NCI-H2196 treated with DMSO at 0.1 percent for 48 hours (cell line): ENCODE data around the gene DIO2.

Experiments
- DNase-seq: peaks from one replicate; lab custom pipeline; 2025; ENCODE audit not compliant: unreplicated experiment; lab: John Stamatoyannopoulos, UW

DIO2 gene

DNA sequence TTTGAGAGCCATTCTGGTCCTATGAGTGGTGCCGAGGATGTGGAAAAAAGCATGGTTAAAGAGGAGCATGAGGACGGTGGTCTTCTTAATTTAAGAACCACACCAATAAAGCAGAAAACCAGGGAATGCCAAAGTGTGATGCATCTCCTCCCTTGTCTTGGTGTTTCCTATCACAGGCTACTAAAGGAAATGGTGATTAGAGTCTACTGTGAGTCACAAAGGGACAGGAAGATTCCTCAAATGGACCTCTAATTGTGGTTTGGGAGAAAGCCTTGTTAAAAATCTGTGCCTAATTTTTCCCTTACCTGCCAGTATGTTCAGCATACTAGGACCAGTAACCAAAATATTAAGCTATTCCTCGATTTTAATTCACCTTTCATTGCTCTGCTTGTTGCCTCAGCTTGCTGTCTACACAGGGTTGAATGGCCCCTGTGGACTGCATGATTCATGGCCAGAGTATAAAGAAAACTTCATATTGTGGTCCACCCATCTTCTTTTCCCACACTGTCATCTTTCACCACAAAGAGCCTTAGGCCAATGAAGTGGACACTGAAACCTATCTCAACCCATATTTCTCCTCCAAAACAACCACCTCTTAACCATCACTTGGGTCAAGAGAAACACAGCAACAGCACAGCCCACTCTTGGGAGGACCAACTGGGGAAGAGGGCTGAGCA, 38.8 kb downstream of the DIO2 start:
- no peak for DNase-seq

DNA sequence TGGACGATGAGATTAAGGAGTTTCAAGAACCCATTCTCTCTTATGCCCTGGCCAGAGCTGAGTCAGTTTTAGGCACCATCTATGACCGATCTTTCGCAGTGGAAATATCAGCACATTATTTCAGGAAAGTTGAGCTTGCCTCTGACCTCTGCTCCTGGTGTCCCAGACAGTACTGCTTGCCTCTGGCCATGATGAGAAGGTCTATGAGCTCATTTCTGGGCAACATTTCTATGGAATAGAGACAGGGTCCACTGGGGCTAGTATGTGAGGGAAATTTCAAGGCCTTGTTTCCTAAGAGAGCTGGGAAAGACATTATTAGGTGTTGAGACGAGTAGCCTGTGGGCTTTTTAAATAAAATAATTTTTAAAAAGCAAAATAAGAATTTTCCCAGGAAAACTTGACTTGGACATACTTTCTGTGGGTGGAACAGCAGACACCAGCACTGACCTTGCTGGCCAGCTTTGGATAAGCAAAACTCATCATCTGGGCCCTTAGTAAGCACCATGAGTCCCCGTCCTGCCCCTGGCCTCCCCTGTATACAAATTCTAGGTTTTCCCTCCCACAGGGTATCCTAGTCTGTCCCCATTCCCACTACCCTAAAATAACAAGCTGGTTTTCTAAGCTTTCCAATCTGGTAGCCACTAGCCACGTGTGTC, 43.4 kb downstream of the DIO2 start:
- DNase-seq: no peak

DNA sequence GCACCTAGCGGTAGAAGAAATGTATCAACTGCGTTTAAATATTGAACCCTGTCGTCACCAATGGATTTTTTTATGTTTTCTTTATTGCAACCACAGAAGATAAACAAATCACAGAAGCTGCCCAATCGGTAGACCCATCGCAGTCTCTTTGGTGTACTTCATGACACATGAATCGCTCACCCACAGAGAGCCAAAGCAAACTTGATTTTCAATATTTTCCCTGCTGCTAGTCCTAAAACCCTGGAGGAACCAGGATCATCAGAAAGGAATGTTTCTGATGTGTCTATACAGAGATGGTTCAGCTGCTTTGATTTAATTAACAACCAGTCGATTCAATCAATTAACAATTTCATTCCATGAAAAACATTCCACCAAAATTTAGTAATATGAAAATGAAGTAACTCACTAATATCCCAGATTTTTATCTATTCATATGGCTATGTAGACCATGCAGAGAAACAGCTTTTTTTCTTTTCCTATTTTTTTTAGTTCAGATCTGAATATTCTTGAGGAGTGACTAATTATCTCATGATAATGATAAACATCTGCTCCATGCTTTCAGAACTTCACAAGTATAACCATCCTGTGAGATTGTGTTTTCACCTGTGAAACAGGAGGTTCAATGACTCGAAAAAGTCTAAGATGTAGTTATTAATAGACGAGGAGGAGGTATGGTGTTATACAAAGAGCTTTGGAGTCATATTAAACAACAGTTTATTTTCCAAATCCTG, 46.1 kb downstream of the DIO2 start:
- no peak for DNase-seq

DNA sequence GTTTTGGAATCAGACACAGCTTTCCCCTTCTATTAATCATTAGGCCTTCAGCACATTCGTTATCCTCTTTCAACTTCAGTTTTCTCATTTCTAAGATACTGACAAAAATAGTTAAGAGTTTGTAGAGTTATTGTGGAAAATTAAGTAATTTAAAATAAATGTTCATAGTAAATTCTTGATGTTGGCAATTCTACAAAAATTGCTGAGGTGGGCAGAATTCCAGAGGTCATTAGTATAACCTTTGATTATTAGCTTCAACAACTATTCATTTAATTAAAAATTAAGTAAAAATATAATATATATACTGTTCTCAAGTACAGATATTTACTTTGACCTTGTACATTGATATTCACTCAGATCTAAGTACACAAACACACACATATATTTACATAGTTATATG, 58.5 kb downstream of the DIO2 start:
- DNase-seq: no peak

DNA sequence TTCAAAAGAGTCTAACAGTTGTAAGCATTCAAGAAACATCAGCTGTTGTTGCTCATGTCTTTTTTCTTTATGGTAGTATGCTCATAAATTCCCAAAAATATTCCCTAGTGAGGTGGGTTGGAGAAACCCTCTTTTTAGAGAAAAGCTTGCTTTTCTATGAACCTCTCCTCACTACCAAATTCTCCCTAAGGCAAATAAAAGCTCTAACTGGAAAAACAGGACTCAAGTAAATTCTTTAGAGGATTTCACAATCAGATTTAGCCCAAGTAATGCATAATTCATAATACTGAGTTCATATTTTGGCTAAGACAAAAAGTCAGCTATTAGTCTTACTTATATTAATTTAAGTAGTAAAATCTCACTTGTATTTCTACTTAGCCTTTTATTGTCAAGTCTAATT, 59.1 kb downstream of the DIO2 start:
- DNase-seq: no peak

DNA sequence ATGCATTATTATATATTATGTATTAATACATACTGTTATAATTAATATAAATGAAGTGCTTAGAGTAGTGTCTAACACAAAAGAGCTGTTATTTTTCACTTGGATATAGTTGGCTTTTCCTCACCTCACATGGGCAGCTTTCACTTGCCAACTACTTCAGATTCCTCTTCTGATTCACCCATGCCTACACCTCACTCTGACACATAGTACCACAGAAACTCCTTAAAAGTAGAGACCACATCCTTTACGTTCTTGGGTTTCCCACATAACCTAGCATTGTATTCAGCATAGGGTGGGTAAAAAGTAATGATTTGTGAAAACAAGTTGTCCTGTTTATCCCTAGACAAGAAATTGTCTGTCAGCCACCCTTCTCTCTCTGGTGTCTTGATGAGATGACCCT, 61.0 kb downstream of the DIO2 start:
- no peak for DNase-seq
